ENCODE data around the gene GALNT12.

Gene GALNT12

DNA sequence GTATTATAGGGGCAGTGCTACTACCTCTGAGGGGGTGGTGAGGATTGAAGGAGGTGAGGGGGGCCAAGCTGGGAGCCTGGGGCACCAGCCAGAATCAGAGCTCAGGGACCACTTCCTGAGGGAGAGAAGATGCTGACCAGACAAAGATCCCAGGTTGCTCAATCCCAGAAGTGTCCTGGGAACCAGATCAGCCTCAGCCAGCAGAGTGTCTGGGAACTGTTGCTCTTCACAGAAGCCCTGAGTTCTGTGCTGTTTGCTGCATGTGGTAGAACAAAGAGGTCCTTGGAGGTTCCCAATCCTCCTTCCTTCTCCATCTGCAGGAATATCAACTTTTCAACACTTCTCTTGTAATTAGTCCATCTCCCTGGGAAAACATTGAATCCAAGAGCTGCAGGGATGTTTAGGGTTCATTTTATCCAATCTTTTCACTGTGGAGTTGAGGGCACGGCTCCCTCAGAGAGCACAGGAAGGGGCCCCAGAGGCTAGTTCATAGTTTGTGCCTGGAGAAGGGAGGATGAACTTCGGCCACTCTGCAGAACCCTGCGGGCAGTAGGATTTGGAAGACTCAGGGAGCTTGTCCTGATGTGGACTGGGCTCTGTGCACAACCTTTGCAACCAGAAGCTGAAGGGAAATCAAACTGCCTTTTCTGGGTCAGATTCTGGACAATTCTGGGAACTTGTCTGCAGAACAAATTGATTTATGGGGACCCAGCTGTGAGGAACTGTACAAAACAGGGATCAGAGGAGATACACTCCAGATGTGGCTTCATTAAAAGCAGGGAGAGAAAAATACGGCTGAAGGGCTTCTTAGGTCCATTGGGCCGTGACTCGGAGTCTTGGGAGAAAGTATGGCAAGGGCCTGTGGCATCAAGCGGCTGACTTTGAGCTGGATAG, 57.1 kb downstream of the GALNT12 start:
- DNase-seq: no peak

GRCh38 chr9:98865284-98865875, 57.9 kb downstream of the GALNT12 start:
- DNase-seq: no peak

- no peak for DNase-seq
Measured at GRCh38 chr9:98866435-98867102, 59.1 kb downstream of the GALNT12 start.

- DNase-seq: no peak
Measured at GRCh38 chr9:98867103-98867428, 59.6 kb downstream of the GALNT12 start.

DNA sequence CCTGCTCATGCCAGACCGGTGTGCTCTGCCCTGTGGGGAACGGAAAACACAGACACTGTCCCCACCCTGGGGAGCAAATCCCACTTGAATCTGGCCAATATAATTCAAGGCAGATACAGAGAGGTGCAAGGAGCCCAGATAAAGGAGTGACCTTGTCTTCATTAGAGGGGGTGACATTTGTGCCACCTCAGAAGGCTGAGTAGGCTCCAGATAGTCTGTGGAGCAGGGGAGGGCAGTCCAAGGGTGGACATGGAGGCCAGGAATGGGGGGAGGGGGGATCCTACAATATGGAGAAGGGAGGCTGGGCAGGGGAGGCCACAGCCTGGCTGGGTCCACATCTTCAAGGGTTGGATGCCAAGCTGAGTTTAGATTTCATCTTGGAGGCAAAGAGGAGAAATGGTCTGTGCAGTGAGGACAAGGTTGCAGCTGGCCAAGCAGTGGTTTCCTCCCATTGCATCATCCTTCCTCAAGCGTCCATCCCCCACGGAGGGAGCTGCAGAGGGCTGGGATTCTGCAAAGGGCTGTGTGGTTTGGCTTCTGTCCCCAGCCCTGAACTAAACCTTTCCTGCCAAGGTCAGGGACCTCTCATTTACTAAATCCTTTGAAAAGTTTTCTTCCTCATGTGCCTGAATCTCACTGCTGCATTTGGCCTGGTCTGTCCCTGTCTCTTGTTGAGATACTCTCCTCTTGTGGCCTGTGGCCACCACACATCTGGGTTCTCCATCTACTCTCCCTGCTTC, 60.1 kb downstream of the GALNT12 start:
- no peak for DNase-seq

DNA sequence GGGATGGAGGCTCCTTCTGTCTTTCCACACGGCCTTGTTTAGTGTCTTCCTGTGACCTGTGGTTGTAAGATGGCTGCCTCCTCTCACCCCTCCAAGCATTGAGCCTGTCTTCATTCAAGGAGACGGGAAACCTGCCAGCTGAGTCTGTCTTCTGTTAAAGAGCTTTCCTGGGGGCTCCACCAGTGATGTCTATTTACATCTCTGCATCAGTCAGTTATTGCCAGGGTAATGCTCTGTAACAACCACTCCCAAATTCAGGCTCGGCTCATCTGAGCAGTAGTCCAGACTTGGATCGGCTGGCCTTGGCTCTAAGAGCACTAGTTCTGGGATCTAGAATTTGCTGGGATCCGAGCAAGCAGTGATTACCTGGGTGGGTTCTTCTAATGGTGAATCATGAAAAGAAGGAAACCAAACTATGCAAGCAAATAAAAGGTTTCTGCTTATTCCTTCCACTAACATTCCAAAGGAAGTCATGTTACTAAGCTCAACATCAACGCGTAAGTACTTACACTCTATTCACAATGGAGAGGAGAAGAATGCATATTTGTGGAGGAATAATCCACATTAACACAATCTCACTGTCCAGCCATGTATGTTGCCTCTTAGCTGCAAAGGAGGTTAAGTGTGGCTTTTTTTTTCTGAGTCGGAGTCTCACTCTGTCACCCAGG, 61.7 kb downstream of the GALNT12 start:
- DNase-seq: no peak

GRCh38 chr9:98869866-98870265, 62.4 kb downstream of the GALNT12 start:
- DNase-seq: no peak

GRCh38 chr9:98870782-98871557, 63.5 kb downstream of the GALNT12 start:
- no peak for DNase-seq

DNA sequence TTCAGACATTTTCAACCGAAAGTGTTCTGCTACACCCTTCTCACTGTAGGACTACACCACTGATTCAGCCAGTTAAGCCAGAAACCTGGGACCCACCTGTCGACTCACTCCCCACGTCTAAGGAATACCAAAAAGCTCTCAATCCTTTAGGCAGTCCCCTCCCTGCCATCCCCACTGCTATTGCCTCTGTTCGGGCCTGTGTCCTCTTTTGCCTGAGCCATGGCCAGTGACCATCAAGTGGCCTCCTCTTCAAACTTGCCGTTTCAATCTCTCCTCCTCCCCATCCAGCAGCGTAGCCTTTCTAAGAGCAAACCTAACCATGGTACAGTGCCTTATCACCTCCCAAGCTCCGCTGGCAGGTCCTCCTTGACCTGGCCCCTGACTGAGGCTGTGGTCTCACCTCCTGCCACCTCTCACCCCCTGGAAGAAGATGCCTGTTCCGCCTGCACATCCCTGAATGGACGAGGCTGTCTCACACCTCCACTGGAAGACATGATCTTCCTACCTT, 64.1 kb downstream of the GALNT12 start:
- DNase-seq: no peak

- no peak for DNase-seq
Measured at GRCh38 chr9:98873526-98873925, 66.1 kb downstream of the GALNT12 start.

GRCh38 chr9:98873951-98874371, 66.5 kb downstream of the GALNT12 start:
- DNase-seq: no peak

DNA sequence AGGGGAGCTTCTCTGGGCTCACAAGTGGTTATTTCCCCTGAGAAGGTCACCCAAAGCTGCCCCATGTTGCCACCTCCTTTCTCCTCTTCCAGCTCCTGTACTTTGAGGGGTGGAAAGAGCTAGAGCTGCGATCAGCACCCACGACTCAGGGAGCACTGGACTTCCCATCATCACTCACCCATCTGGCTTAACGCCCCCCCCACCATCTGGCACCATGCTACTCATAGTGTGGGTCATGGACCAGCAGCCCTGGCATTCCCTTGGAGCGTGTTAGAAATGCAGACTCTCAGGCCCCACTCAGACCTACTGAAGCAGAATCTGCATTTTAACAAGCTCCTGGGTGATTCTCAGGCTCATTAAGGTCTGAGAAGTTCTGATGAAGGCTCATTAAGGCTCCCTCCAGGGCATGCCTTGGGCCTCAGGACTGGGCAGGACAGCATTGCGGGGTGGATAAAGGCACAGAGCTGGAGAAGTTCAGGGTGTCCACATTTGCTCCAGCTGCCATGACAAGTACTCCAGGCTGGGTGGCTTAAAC, 67.3 kb downstream of the GALNT12 start:
- no peak for DNase-seq

DNA sequence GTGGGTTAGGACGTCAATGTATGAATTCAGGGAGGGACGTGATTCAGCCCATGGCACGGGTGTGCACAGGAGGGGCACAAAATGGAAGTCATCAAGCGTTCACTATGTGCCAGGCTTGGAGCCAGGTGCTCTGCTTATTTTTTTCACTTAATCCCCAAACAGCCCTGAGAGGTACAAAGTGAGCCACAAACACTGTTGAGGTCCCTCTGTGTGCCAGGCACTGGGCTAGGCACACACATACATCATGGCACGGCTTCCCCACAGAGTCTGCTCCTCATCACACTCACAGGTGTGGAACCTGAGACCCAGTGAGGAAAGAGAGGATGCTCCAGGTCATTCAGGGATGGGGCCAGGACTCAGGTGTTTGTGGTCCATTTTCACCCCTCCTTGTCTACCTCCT, 68.1 kb downstream of the GALNT12 start:
- DNase-seq: no peak

DNA sequence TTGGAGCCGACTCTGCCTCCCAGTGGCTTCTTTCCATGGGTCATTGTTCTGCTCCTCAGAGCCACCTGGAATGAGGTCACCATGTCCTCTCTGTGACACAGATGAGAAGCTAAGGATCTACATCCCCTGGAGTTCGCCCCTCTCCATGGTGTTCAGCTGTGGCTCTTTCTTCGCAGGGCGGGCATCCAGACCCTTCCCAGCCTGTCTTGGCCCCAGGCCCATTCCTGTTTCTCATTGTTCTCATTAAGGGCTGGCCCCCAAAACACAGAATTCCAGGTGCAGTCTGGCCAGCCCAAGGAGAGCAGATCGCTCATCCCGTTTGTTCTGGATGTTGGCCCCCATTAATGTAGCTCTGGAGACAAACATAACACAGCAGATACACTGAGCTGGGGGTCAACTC, 69.8 kb downstream of the GALNT12 start:
- no peak for DNase-seq

DNA sequence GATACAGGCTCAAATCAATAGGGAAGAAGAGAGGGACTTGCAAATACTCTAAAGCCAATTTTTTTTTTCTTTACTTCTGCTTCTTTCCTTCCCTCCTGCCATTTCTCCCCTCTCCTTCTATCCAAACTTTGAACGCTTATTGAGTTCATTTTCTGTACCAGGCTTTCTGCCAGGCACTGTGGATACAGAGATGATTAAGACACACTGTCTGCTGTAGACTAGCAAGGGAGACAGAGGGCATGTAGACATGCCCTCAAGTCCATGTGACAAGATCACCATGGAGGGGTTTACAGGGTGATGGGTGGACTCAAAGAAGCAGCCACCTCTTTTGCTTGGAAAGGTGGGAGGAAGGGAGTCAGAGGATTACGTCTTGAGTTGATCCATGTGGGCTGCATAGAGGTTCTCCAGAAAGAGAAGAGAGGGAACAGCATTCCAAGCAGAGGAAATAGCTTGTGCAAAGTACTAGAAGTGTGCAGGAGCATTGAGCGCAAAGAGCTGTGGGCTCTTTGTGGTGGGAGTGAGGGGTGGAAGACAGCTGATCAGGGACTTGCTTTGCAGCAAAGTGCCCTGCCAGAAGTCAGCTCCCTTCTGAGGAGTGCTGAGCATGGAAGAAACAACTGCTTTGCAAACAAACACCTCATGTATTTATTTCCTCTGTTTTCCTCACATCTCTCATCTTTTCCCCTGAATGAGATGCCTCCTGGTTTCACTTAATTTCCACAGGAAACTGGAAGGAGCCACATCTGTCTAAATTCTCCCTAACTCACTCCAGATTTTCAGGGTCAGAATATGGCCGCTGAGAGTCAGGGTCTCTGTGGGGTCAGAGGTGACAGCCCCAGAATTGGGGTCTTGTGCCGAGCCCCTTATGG, 71.9 kb downstream of the GALNT12 start:
- no peak for DNase-seq

DNA sequence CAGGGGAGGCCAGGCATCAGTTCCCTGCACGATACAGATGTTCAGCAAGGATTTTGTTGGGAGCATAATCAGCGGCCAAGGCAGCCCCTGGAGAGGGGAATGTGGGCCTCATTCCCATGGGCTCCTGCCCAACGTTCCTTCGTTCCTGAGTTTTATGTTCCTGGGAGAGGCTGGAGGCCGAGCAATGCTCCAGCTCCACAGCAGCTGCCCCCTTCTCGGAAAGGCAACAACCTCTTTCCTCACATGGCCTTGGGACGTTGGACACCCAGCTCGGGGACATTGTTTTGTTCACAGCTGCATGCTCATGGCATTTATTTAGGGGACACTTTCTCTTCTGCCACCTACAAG, 72.5 kb downstream of the GALNT12 start:
- DNase-seq: no peak

DNA sequence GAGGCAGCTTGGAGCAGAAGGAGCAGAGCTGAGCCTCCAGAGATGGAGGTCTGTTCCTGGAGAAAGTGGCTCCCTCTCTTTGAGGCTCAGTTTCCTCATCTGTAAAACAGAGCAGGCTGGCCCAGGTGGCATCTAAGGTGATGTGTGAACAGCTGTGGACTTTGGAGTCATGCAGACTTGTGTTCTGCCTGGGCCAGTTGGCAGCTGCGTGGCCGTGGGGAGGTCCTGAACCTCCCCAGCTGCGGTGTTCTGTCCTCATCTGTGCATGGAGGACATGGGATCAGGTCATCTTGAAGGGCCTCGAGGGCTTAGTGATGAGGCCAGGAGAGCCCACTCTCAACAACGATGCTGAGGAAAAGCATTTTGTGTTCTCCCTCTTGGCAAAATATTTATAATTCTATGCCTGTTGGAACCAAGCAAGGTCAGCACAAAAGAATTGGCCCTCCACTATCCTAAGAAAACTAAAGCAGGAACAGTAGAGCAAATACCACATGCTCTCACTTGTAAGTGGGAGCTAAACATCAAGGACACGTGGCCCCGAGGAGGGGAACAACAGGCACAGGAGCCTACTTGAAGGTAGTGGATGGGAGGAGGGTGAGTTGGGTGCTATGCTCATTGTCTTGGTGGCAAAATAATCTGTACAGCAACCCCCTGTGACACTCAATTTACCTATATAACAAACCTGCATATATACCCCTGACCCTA, 73.0 kb downstream of the GALNT12 start:
- no peak for DNase-seq

- no peak for DNase-seq
Measured at GRCh38 chr9:98881356-98881755, 73.9 kb downstream of the GALNT12 start.

- DNase-seq: no peak
Measured at GRCh38 chr9:98881836-98882568, 74.5 kb downstream of the GALNT12 start.
